ENCODE results near the gene PHACTR3.

Gene PHACTR3

DNA sequence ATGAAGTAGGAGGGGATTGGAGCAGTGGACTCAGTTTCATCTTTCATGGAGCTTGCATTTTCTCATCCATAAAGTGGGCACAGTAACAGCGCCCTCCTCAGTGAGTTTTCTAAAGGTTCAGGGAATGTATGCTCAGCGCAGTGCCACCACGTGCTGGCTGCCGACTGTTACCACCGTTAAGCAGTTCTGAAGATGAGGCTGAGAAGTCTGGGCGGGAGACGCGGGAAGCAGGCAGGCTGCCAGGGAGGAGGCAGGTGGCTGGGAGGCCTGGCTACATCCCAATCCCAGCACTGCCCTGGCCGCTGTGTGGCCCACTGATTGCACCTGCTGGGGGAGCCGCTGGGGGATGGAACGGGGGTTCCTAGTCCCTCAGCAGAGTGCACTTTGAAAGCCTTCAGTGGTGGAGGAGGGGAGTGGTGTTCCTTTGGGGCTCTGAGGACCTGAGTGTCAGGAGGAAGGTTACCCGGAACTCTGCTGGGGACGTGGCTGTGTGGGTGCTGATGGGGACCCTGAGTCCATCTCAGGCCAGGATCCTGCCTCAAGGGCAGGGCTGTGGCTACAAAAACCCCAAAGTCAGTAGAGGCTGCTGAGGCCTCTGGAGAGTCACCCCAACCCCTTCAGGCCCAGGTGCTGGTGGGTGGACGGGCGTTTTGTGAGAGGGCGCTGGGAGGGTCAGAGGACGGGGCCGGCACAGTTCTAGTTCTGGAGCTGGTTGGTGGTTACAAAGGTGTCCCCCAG, 28.0 kb upstream of the PHACTR3 start:
- Histone ChIP-seq H4K20me1 (ENCODE audit: insufficient read depth, low read length) (no peaks in the 10 kb centered on the region), H3K4me1 (ENCODE audit: low read length) (no peaks in the 10 kb centered on the region), H3K9me2 (replicated peaks; ENCODE audit: insufficient read depth, low read length) (no peaks in the 10 kb centered on the region), H3K27me3 (replicated peaks; ENCODE audit: insufficient read depth, low read length) (peaks cover 79% of the 10 kb centered on the region), H3K27ac (ENCODE audit: low read length) (no peak overlapping the region), H3K79me2 (ENCODE audit: low read length) (no peaks in the 10 kb centered on the region), H3K9me3 (replicated peaks; ENCODE audit: insufficient read depth, low read length) (no peaks in the 10 kb centered on the region), H2AFZ (ENCODE audit: low read length) (no peak overlapping the region), H3F3A (ENCODE audit: insufficient read depth, low read length) (no peaks in the 10 kb centered on the region), H3K4me3 (ENCODE audit: low read length) (no peak overlapping the region), H3K4me2 (ENCODE audit: low read depth, low read length) (no peak overlapping the region), H3K36me3 (replicated peaks; ENCODE audit: insufficient read depth, low read length) (no peaks in the 10 kb centered on the region), H3K9ac (ENCODE audit: low read length) (no peak overlapping the region)
- DNase-seq: no peak
- TF ChIP-seq EZH2 (optimal IDR thresholded peaks at IDR 0.05; ENCODE audit: low read depth, low read length) (no peak), EZH2phosphoT487 (IDR thresholded peaks at IDR 0.05; ENCODE audit: low read length) (no peak)
- TF ChIP-seq, protein P1, sequence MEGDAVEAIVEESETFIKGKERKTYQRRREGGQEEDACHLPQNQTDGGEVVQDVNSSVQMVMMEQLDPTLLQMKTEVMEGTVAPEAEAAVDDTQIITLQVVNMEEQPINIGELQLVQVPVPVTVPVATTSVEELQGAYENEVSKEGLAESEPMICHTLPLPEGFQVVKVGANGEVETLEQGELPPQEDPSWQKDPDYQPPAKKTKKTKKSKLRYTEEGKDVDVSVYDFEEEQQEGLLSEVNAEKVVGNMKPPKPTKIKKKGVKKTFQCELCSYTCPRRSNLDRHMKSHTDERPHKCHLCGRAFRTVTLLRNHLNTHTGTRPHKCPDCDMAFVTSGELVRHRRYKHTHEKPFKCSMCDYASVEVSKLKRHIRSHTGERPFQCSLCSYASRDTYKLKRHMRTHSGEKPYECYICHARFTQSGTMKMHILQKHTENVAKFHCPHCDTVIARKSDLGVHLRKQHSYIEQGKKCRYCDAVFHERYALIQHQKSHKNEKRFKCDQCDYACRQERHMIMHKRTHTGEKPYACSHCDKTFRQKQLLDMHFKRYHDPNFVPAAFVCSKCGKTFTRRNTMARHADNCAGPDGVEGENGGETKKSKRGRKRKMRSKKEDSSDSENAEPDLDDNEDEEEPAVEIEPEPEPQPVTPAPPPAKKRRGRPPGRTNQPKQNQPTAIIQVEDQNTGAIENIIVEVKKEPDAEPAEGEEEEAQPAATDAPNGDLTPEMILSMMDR (IDR thresholded peaks at IDR 0.05; ENCODE audit: low read length): no peak

DNA sequence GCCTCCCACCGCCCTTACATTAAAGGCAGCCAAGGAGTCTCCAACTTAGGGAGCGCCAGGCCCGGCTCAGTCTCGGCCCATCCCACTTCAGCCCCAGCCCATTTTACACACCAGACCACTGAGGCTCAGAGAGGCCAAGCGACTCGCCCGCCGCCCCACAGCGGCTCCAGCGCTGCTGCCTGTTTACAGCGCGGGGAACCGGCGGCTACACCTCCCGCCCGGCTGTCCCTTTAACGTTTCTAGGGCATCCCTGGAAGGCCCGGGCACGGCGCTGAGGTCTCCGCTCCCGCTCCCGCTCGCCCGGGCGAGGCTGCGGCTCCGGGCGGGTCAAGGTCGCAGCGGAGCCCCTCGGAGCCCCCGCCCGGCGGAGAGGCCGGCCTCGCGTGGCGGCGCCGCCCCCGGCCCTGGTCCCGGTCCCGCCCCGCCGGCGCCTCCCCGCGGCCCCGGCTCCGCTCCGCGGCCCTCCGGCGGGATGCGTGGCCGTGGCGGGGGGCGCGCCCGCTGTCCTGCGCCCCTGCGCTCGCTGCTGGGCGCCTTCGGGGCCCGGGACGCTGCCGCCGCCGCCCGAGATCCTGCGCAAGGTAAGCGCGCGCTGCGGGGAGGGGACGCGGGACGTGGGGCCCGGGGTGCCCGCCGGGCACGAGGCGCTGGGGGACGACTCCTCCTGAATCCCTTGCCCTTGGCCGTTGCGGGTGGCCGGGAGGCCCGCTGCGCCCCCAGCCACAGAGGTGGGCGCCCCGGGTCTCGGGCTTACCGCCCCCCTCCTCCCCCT, 27.1 kb upstream of the PHACTR3 start:
- no peak for DNase-seq
- Histone ChIP-seq H3K9me3 (replicated peaks; ENCODE audit: insufficient read depth, low read length) (no peaks in the 10 kb centered on the region), H3K9me2 (replicated peaks; ENCODE audit: insufficient read depth, low read length) (no peaks in the 10 kb centered on the region), H2AFZ (ENCODE audit: low read length) (no peak overlapping the region), H3K27me3 (replicated peaks; ENCODE audit: insufficient read depth, low read length) (peaks cover 84% of the 10 kb centered on the region), H3K9ac (ENCODE audit: low read length) (no peak overlapping the region), H3K79me2 (ENCODE audit: low read length) (no peaks in the 10 kb centered on the region), H3K4me3 (ENCODE audit: low read length) (no peak overlapping the region), H3K36me3 (replicated peaks; ENCODE audit: insufficient read depth, low read length) (no peaks in the 10 kb centered on the region), H3K4me1 (ENCODE audit: low read length) (no peaks in the 10 kb centered on the region), H3F3A (ENCODE audit: insufficient read depth, low read length) (no peaks in the 10 kb centered on the region), H3K27ac (ENCODE audit: low read length) (no peak overlapping the region), H3K4me2 (ENCODE audit: low read depth, low read length) (no peak overlapping the region), H4K20me1 (ENCODE audit: insufficient read depth, low read length) (no peaks in the 10 kb centered on the region)
- TF ChIP-seq, protein P1 (IDR thresholded peaks at IDR 0.05; ENCODE audit: low read length): no peak
- TF ChIP-seq EZH2phosphoT487 (IDR thresholded peaks at IDR 0.05; ENCODE audit: low read length): no peak
- no peak for TF ChIP-seq EZH2 (optimal IDR thresholded peaks at IDR 0.05; ENCODE audit: low read depth, low read length)

DNA sequence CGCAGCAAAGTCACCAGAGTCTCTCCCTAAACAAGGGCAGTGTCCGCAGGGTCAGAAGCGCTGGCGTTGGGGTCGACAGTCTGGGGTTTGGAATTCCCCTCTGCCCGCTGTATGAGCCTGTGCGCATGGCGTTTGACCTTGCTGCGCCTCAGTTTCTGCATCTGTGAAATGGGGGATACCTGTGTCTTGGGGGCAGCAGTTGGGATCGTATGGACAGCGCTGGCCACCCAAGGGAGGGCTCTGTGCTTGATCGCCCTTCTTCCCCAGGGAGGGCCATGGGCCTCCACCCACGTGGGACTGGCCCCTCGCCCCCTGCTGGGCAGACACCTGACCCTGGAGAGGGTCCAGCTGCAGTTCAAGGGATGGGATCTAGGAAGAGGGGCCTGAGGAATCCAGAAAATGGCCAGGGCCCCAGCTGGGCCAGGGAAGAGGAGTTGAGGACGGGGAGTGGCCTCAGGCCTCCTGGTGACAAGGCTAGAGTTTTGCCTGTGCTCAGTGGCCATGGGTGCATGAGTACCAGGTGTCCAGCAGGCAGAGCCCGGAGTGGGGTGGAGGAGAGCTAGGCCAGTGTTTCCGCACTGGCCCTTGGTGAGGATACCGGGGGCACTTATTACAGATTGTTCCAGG, 26.4 kb upstream of the PHACTR3 start:
- TF ChIP-seq EZH2phosphoT487 (IDR thresholded peaks at IDR 0.05; ENCODE audit: low read length): no peak
- no peak for TF ChIP-seq EZH2 (optimal IDR thresholded peaks at IDR 0.05; ENCODE audit: low read depth, low read length)
- TF ChIP-seq, protein P1 (IDR thresholded peaks at IDR 0.05; ENCODE audit: low read length): no peak
- H3K9me3 ChIP-seq (replicated peaks; ENCODE audit: insufficient read depth, low read length): no peaks in the 10 kb centered on the region
- H3K79me2 ChIP-seq (ENCODE audit: low read length): no peaks in the 10 kb centered on the region
- H2AFZ ChIP-seq (ENCODE audit: low read length): no peak overlapping the region
- no peak overlapping the region for H3K4me2 ChIP-seq (ENCODE audit: low read depth, low read length)
- no peaks in the 10 kb centered on the region for H4K20me1 ChIP-seq (ENCODE audit: insufficient read depth, low read length)
- H3K9me2 ChIP-seq (replicated peaks; ENCODE audit: insufficient read depth, low read length): no peaks in the 10 kb centered on the region
- H3K4me3 ChIP-seq (ENCODE audit: low read length): no peak overlapping the region
- H3K4me1 ChIP-seq (ENCODE audit: low read length): no peaks in the 10 kb centered on the region
- H3K27ac ChIP-seq (ENCODE audit: low read length): no peak overlapping the region
- peaks cover 87% of the 10 kb centered on the region for H3K27me3 ChIP-seq (replicated peaks; ENCODE audit: insufficient read depth, low read length)
- no peak for DNase-seq
- no peak overlapping the region for H3K9ac ChIP-seq (ENCODE audit: low read length)
- no peaks in the 10 kb centered on the region for H3K36me3 ChIP-seq (replicated peaks; ENCODE audit: insufficient read depth, low read length)
- no peaks in the 10 kb centered on the region for H3F3A ChIP-seq (ENCODE audit: insufficient read depth, low read length)

All from MM.1S (cell line).